GM06990 (cell line): ENCODE data around the gene ELP4.

Experiments
- DNase-seq: peaks from one replicate; pipeline ENCODE4 v3.0.0-alpha.2; 2011; ENCODE audit not compliant: insufficient read length; ENCODE audit errors: extremely low read depth
- H3K27me3 ChIP-seq: replicated peaks from 2 replicates; pipeline ENCODE4 v1.6.0; 2011; ENCODE audit warnings: low read length; ENCODE audit not compliant: control insufficient read depth, insufficient read depth
- H3K36me3 ChIP-seq: 2 replicates; pipeline ENCODE4 v1.5.1; 2011; ENCODE audit warnings: low read length; ENCODE audit not compliant: control insufficient read depth, insufficient read depth
- H3K4me3 ChIP-seq: replicated peaks from 2 replicates; pipeline ENCODE4 v1.5.1; 2011; ENCODE audit warnings: low read depth, mild to moderate bottlenecking, control low read depth, low read length
- TF ChIP-seq, protein P1 (sequence below): IDR thresholded peaks from 2 replicates; pipeline ENCODE4 v1.5.1; 2011; ENCODE audit warnings: low read length, control low read depth, mild to moderate bottlenecking, inconsistent platforms; ENCODE audit not compliant: insufficient read depth, poor library complexity, severe bottlenecking

The ELP4 gene

DNA sequence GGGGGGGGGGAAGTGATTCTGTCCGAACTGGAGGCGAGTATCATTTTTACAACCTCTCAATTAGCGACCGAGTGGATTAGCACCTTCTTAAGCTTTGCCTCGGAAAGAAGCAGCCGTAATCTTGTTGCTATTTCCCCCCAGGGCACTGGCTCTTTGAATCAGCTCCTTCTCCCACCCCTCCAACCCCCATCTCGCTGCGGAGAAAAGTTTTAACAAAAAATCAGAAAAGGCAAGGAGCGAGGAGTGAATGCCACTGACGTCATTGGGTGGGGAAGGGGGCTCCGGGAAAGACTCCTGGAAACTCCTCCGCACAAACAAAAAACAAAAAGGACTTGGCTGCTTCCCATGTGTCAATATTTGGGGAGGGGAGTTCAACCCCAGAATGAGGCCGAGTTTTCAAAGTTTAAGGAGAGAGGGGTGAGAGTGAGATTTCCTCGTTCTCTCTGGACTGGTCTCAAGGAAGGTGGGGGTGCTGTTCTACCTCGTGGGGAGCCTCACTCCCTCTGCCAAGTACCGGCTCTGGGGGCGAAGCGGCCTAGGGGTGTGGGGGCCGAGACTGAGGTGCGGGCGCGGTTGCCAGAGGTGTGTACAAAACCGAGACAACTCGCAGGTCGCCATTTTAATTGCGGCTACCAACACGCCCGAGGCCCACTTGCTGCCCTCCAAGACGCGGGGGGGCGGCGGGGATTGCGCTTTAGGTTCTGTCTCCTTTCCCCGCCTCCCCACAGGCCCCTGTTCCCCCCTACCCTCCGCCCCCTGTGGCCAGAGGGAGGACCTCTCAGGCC is 304.0 kb downstream of the ELP4 start:
- Histone ChIP-seq H3K27me3 (peaks cover 10% of the 10 kb centered on the region; the same call in 1 of the 2 replicates), H3K4me3 (peak overlapping the region; percentile 49), H3K36me3 (no peaks in the 10 kb centered on the region)
- TF ChIP-seq, protein P1, sequence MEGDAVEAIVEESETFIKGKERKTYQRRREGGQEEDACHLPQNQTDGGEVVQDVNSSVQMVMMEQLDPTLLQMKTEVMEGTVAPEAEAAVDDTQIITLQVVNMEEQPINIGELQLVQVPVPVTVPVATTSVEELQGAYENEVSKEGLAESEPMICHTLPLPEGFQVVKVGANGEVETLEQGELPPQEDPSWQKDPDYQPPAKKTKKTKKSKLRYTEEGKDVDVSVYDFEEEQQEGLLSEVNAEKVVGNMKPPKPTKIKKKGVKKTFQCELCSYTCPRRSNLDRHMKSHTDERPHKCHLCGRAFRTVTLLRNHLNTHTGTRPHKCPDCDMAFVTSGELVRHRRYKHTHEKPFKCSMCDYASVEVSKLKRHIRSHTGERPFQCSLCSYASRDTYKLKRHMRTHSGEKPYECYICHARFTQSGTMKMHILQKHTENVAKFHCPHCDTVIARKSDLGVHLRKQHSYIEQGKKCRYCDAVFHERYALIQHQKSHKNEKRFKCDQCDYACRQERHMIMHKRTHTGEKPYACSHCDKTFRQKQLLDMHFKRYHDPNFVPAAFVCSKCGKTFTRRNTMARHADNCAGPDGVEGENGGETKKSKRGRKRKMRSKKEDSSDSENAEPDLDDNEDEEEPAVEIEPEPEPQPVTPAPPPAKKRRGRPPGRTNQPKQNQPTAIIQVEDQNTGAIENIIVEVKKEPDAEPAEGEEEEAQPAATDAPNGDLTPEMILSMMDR = no peak
- no peak for DNase-seq

DNA sequence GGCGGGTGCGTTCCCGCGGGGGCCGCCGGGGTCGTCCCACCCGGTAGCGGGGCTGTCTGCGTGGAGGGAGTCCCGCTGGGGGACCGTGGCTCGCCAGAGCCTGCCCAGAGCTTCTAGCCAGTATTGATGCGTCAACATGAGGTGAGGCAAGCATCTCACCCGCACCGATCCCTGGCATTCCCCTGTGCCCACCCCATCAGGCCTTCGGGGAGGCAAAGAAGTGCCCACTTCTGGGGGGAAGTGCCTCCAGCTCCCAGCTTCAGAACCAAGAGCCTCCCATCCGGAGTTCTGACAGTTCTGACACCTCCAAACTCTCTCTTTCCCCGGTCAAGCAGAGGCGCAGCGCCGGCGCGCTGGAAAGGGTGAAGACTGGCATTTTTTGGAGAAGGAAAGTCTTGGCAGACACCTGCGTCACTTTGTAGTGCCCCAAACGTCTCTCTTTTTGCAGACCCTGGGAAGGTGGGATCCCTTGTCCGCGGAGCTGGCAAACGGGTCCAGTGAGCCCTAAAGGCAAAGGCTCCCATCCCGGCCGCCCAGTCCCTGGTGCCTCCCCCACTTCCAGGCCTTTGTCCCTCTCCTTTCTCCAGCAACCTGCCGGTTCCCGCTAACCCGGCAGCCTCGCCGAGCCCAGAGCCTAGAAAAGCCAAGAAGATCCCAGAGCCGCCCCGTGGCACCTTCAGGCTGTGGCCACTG is 304.8 kb downstream of the ELP4 start:
- TF ChIP-seq, protein P1 = no peak
- no peak overlapping the region; the same call in 1 of the 2 replicates for H3K4me3 ChIP-seq
- H3K27me3 ChIP-seq = peaks cover 8% of the 10 kb centered on the region; the same call in 1 of the 2 replicates
- no peak for DNase-seq
- H3K36me3 ChIP-seq = no peaks in the 10 kb centered on the region

DNA sequence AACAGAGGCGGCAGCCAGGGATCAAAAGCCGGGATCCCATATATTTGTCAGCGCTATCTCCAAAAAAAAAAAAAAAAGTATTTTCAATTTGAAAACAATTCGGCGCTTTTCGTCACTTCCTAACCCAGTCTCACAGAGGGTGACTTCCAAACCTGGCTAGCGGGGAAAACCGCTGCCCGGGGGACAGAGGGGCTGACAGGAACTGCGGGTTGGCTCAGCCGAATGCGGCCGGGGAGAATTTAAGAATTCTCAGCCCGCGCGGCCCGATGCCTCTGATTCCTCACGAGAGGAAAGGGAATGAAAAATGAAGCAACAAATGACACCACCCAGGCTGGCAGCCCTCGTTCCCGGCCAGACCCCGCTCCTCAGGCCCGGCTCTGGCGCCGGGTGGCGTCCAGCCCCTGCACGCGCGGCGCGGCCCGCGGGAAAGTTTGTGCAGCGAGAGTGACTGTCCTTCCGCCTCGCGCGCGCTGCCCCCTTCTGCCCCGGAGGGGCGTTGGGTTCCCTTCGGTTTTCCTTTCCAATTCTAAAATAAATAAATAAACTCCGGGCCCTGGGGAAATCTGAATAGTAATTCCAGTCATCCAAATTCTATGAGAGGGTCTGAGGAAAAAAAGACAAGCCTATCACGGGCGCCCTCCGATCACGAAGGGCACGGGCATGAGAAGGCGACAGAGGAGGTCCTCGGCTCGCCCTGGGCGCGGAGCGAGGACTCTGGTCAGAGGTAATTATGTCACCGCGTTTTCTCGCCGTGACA is 306.3 kb downstream of the ELP4 start:
- no peak for DNase-seq
- H3K27me3 ChIP-seq = peaks cover 7% of the 10 kb centered on the region; the same call in 1 of the 2 replicates
- peak overlapping the region; percentile 25; the same call in 1 of the 2 replicates for H3K4me3 ChIP-seq

DNA sequence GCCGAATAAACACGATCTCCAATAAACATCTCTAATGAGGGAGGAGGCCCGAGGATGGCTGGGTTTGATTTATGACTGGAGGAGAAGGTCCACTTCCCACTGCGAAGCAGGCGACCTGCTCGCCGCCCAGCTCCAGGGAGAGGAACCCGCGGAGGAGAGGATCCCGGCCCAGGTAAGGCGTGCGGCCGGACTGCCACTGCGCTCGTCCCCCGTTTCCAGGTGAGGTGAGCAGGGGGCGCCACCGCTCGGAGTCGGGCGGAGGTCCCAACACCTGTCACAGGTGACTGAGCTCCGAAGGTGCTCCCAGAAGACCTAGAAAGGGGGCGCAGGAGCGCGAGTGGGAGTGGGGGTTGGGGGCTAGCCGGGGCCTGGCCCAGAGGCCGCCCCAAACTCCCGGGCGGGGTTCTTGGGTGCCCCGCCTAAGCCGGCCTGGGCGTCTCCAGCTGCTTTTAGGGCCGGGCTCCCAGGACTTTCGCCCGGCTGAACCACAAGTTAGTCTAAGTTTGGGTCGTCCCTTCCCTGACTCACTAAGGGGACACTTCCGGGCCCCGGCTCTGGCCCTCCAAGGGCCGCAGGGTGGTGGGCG is 307.0 kb downstream of the ELP4 start:
- Histone ChIP-seq H3K4me3 (no peak overlapping the region; the same call in 1 of the 2 replicates), H3K27me3 (peaks cover 6% of the 10 kb centered on the region; the same call in 1 of the 2 replicates), H3K36me3 (no peaks in the 10 kb centered on the region)
- TF ChIP-seq, protein P1 = no peak
- no peak for DNase-seq

More for the DNA sequence above, 306.3 kb downstream of the ELP4 start:
- no peaks in the 10 kb centered on the region for H3K36me3 ChIP-seq
- TF ChIP-seq, protein P1 = no peak

- Histone ChIP-seq H3K36me3 (no peaks in the 10 kb centered on the region), H3K27me3 (peaks cover 6% of the 10 kb centered on the region), H3K4me3 (no peak overlapping the region; the same call in 1 of the 2 replicates)
- TF ChIP-seq, protein P1 = no peak
- no peak for DNase-seq
Measured at GRCh38 chr11:31817054-31817620, 307.6 kb downstream of the ELP4 start.
